Stimulated activated CD8-positive, alpha-beta memory T cell treated with anti-CD3 and anti-CD28 coated beads, Interleukin-15, amount 100 ng/mL, for 4 hours (primary cell): ENCODE results near the gene AK8.

ENCODE experiments used
- DNase-seq, 2 donors: peaks; one replicate each; pipeline ENCODE4 v3.0.0-alpha.2; 2020; ENCODE audit warnings: low read depth in 2 of 2

The AK8 gene

GRCh38 chr9:132887181-132888120 is 9.4 kb upstream of the AK8 start:
- DNase-seq = no peak

- no peak for DNase-seq
Measured at GRCh38 chr9:132886334-132886725, 8.2 kb upstream of the AK8 start.

- DNase-seq = no peak
Measured at GRCh38 chr9:132885720-132886333, 7.7 kb upstream of the AK8 start.

- no peak for DNase-seq
Measured at GRCh38 chr9:132883349-132884294, 5.5 kb upstream of the AK8 start.

GRCh38 chr9:132882616-132883015 is 4.5 kb upstream of the AK8 start:
- no peak for DNase-seq

GRCh38 chr9:132881826-132882225 is 3.7 kb upstream of the AK8 start:
- no peak for DNase-seq

- DNase-seq = no peak
Measured at GRCh38 chr9:132880324-132880661, 2.2 kb upstream of the AK8 start.

- DNase-seq = no peak
Measured at GRCh38 chr9:132879457-132880323, 1.6 kb upstream of the AK8 start.

GRCh38 chr9:132878695-132879456 is 792 bp upstream of the AK8 start, which contains the start of gene SPACA9:
TSS of gene SPACA9 (plus strand) at chr9:132878898. CDS start at chr9:132883948, 5,050 bp downstream.
- no peak for DNase-seq

GRCh38 chr9:132877458-132877823 is 643 bp downstream of the AK8 start:
- no peak for DNase-seq

- no peak for DNase-seq
Measured at GRCh38 chr9:132876849-132877248, 1.2 kb downstream of the AK8 start.

GRCh38 chr9:132875159-132875558 is 2.9 kb downstream of the AK8 start:
- no peak for DNase-seq

- no peak for DNase-seq
Measured at GRCh38 chr9:132873403-132873802, 4.7 kb downstream of the AK8 start.

GRCh38 chr9:132869266-132869665 is 8.8 kb downstream of the AK8 start:
- no peak for DNase-seq

GRCh38 chr9:132866898-132867297 is 11.2 kb downstream of the AK8 start:
- no peak for DNase-seq

GRCh38 chr9:132864691-132865090 is 13.4 kb downstream of the AK8 start:
- no peak for DNase-seq

- DNase-seq = no peak
Measured at GRCh38 chr9:132864277-132864676, 13.8 kb downstream of the AK8 start.

GRCh38 chr9:132863096-132863495 is 15.0 kb downstream of the AK8 start:
- DNase-seq = no peak

GRCh38 chr9:132862533-132862932 is 15.6 kb downstream of the AK8 start:
- DNase-seq = no peak

GRCh38 chr9:132861666-132862065 is 16.4 kb downstream of the AK8 start:
- no peak for DNase-seq
